Nephron progenitor cell (in vitro differentiated cells): ENCODE measurements around the gene LARGE2.
"Not testable (repeated sequence)": the region's sequence is repeated elsewhere in the genome, so short reads cannot be mapped to it uniquely, and the experiment has no call there.

Experiments used
- DNase-seq: peaks from one replicate; pipeline ENCODE4 v3.0.0; 2021
- H3K27ac Mint-ChIP-seq: 2 replicates; pipeline ENCODE4 v1.8.0; 2021; ENCODE audit warnings: mild to moderate bottlenecking, moderate library complexity, mixed read lengths
- H3K27me3 Mint-ChIP-seq: 2 replicates; pipeline ENCODE4 v1.8.0; 2021; ENCODE audit warnings: mild to moderate bottlenecking, low read depth, mixed read lengths; ENCODE audit not compliant: poor library complexity
- H3K36me3 Mint-ChIP-seq: 2 replicates; pipeline ENCODE4 v1.8.0; 2021; ENCODE audit warnings: low read depth, mixed read lengths
- H3K4me1 Mint-ChIP-seq: 2 replicates; pipeline ENCODE4 v1.8.0; 2021; ENCODE audit warnings: mixed read lengths
- H3K4me3 Mint-ChIP-seq: 2 replicates; pipeline ENCODE4 v1.8.0; 2021; ENCODE audit warnings: mild to moderate bottlenecking, moderate library complexity, mixed read lengths
- H3K9me3 Mint-ChIP-seq: 2 replicates; pipeline ENCODE4 v1.8.0; 2021; ENCODE audit warnings: mild to moderate bottlenecking, moderate library complexity, mixed read lengths
- CTCF ChIP-seq: fragments of 200-600 bp; sonication (generic); IDR thresholded peaks from 2 replicates; pipeline ENCODE4 v1.5.0; 2021; ENCODE audit warnings: antibody characterized with exemption

The LARGE2 gene

GRCh38 chr11:45899448-45900174 is 22.8 kb upstream of the LARGE2 start:
- Mint-ChIP-seq H3K4me1 (peaks cover 62% of the 10 kb centered on the region), H3K4me3 (peak overlapping the region; percentile 78), H3K9me3 (no peaks in the 10 kb centered on the region), H3K36me3 (no peaks in the 10 kb centered on the region), H3K27me3 (peaks cover 7% of the 10 kb centered on the region), H3K27ac (peak overlapping the region; percentile 98)
- DNase-seq: peak; percentile 92
- TF ChIP-seq CTCF: no peak

DNA sequence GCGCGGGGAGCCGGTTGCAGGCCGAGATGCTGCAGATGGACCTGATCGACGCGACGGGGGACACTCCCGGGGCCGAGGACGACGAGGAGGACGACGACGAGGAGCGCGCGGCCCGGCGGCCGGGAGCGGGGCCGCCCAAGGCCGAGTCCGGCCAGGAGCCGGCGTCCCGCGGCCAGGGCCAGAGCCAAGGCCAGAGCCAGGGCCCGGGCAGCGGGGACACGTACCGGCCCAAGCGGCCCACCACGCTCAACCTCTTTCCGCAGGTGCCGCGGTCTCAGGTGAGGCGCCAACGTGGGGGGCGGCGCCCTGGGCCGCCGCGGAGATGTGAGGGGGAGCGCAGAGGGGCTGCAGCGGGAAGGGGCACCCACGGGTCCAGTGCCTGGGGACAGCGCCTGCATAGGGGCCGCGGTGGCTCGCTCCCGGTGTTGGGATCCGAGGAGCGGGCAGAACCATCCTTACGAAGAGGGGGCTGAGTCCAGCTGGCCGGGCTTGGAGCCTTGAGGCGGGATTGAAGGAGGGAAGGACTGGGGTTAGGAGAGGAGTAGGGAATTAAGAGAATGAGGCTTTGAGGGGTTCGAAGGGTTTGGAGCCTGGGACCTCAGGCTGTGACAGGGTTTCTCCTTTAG is 22.2 kb upstream of the LARGE2 start:
- peak; percentile 40 for DNase-seq
- H3K9me3 Mint-ChIP-seq, H3K27me3 Mint-ChIP-seq, H3K36me3 Mint-ChIP-seq: not testable (repeated sequence)
- H3K4me1 Mint-ChIP-seq: peaks cover 55% of the 10 kb centered on the region
- H3K27ac Mint-ChIP-seq: peak overlapping the region; percentile 57
- peak overlapping the region; percentile 86 for H3K4me3 Mint-ChIP-seq

- Mint-ChIP-seq H3K36me3 (no peaks in the 10 kb centered on the region), H3K27ac (no peak overlapping the region), H3K9me3 (no peaks in the 10 kb centered on the region), H3K4me3 (peak overlapping the region; percentile 86), H3K27me3 (peaks cover 6% of the 10 kb centered on the region), H3K4me1 (peaks cover 51% of the 10 kb centered on the region)
- TF ChIP-seq CTCF: no peak
- DNase-seq: no peak
Measured at GRCh38 chr11:45900916-45901617, 21.4 kb upstream of the LARGE2 start.

GRCh38 chr11:45901626-45902025 is 20.8 kb upstream of the LARGE2 start:
- peaks cover 45% of the 10 kb centered on the region for H3K4me1 Mint-ChIP-seq
- H3K36me3 Mint-ChIP-seq: no peaks in the 10 kb centered on the region
- H3K9me3 Mint-ChIP-seq: no peaks in the 10 kb centered on the region
- H3K27me3 Mint-ChIP-seq: peaks cover 6% of the 10 kb centered on the region
- no peak for DNase-seq
- H3K4me3 Mint-ChIP-seq: peak overlapping the region; percentile 86
- peak overlapping the region; percentile 48 for H3K27ac Mint-ChIP-seq
- no peak for TF ChIP-seq CTCF

GRCh38 chr11:45902452-45903380 is 19.7 kb upstream of the LARGE2 start:
- Mint-ChIP-seq H3K27me3 (peaks cover 6% of the 10 kb centered on the region), H3K27ac (no peak overlapping the region), H3K9me3 (no peaks in the 10 kb centered on the region), H3K4me1 (peaks cover 39% of the 10 kb centered on the region), H3K4me3 (no peak overlapping the region), H3K36me3 (no peaks in the 10 kb centered on the region)
- TF ChIP-seq CTCF: no peak
- DNase-seq: no peak
